WTC11 (cell line): Measurements from ENCODE around the gene SNX18. TPM values are rescaled to one million over a fixed set of nuclear protein-coding genes. Genes with fewer than 3 reads are reported as not detected.

Experiments
- ATAC-seq: fragments of 200-7000 bp; cut with Tn5 transposase; 2 replicates; pipeline ENCODE4 v1.10.0; 2021; ENCODE audit warnings: mild to moderate bottlenecking, moderate library complexity
- CTCF ChIA-PET: fragments of 300-600 bp; sonication (Branson Sonifier 250); formaldehyde crosslinking; loops from one replicate; lab custom pipeline; 2021; ENCODE audit warnings: antibody characterized with exemption; lab: Charles Lee
- POLR2A ChIA-PET: fragments of 350-600 bp; sonication (Branson Sonifier 250); formaldehyde crosslinking; loops from one replicate; lab custom pipeline; 2021; ENCODE audit warnings: antibody characterized with exemption; lab: Charles Lee
- DNase-seq: peaks from one replicate; pipeline ENCODE4 v3.0.0; 2021; ENCODE audit warnings: low spot score
- H3K27ac Mint-ChIP-seq: 2 replicates; pipeline ENCODE4 v1.8.0; 2021; ENCODE audit warnings: mixed read lengths
- H3K27me3 Mint-ChIP-seq: 2 replicates; pipeline ENCODE4 v1.8.0; 2021; ENCODE audit warnings: low read depth, mild to moderate bottlenecking, moderate library complexity, mixed read lengths
- H3K36me3 Mint-ChIP-seq: 2 replicates; pipeline ENCODE4 v1.8.0; 2021; ENCODE audit warnings: mixed read lengths
- H3K4me1 Mint-ChIP-seq: 2 replicates; pipeline ENCODE4 v1.8.0; 2022; ENCODE audit warnings: mixed read lengths
- H3K4me3 Mint-ChIP-seq: 2 replicates; pipeline ENCODE4 v1.8.0; 2021; ENCODE audit warnings: mild to moderate bottlenecking, moderate library complexity, mixed read lengths
- H3K9me3 Mint-ChIP-seq: 2 replicates; pipeline ENCODE4 v1.8.0; 2021; ENCODE audit warnings: mixed read lengths
- GABPB1 ChIP-seq: sonication (generic); formaldehyde crosslinking; IDR thresholded peaks from 2 replicates; pipeline ENCODE4 v1.8.1; 2023; ENCODE audit warnings: mild to moderate bottlenecking, missing genetic modification reagents
- MXD4 ChIP-seq: fragments of 250-450 bp; sonication (Bioruptor Pico); IDR thresholded peaks from 2 replicates; pipeline ENCODE4 v1.8.0; 2021; ENCODE audit warnings: mild to moderate bottlenecking, moderate library complexity, borderline replicate concordance
- NFE2L1 ChIP-seq: sonication (generic); formaldehyde crosslinking; IDR thresholded peaks from 2 replicates; pipeline ENCODE4 v1.8.1; 2023; ENCODE audit warnings: missing genetic modification reagents
- RELA ChIP-seq: sonication (generic); formaldehyde crosslinking; IDR thresholded peaks from 2 replicates; pipeline ENCODE4 v1.8.1; 2022; ENCODE audit warnings: missing genetic modification reagents, mild to moderate bottlenecking, borderline replicate concordance
- SMAD3 ChIP-seq: sonication (generic); formaldehyde crosslinking; IDR thresholded peaks from 2 replicates; pipeline ENCODE4 v1.8.0; 2022; ENCODE audit warnings: missing genetic modification reagents, mild to moderate bottlenecking, borderline replicate concordance
- SMAD4 ChIP-seq: sonication (generic); formaldehyde crosslinking; IDR thresholded peaks from 2 replicates; pipeline ENCODE4 v1.8.0; 2022; ENCODE audit warnings: mild to moderate bottlenecking, missing genetic modification reagents
- TP53 ChIP-seq: sonication (generic); formaldehyde crosslinking; IDR thresholded peaks from 2 replicates; pipeline ENCODE4 v1.8.1; 2023; ENCODE audit warnings: mild to moderate bottlenecking, missing genetic modification reagents
- ZBTB21 ChIP-seq: sonication (generic); formaldehyde crosslinking; IDR thresholded peaks from 2 replicates; pipeline ENCODE4 v1.8.1; 2023; ENCODE audit warnings: mild to moderate bottlenecking, missing genetic modification reagents, borderline replicate concordance
- ZNF232 ChIP-seq: sonication (generic); formaldehyde crosslinking; IDR thresholded peaks from 2 replicates; pipeline ENCODE4 v1.8.0; 2022; ENCODE audit warnings: mild to moderate bottlenecking, missing genetic modification reagents
- ZNF671 ChIP-seq: fragments of 250-450 bp; sonication (Bioruptor Pico); IDR thresholded peaks from 2 replicates; pipeline ENCODE4 v1.8.0; 2021; ENCODE audit warnings: mild to moderate bottlenecking
- total RNA-seq: library from RNA; stranded (reverse); gene quantifications from 3 replicates; pipeline ENCODE4 v1.2.3, GENCODE V29; 2021
- TF ChIP-seq, protein P1 (sequence below): sonication (generic); formaldehyde crosslinking; IDR thresholded peaks from 2 replicates; pipeline ENCODE4 v1.8.1; 2023; ENCODE audit warnings: mild to moderate bottlenecking, moderate library complexity, missing genetic modification reagents
- TF ChIP-seq, protein P2 (sequence below): fragments of 250-450 bp; sonication (Bioruptor Pico); IDR thresholded peaks from 2 replicates; pipeline ENCODE4 v2.1.2; 2022; ENCODE audit warnings: mild to moderate bottlenecking, moderate library complexity
- TF ChIP-seq, protein P3 (sequence below): sonication (generic); formaldehyde crosslinking; IDR thresholded peaks from 2 replicates; pipeline ENCODE4 v1.8.1; 2023; ENCODE audit warnings: mild to moderate bottlenecking, missing genetic modification reagents, borderline replicate concordance
- TF ChIP-seq, protein P4 (sequence below): sonication (generic); formaldehyde crosslinking; IDR thresholded peaks from 2 replicates; pipeline ENCODE4 v1.8.1; 2022; ENCODE audit warnings: low read depth, missing genetic modification reagents, borderline replicate concordance
- TF ChIP-seq, protein P5 (sequence below): sonication (generic); formaldehyde crosslinking; IDR thresholded peaks from 2 replicates; pipeline ENCODE4 v1.8.1; 2022; ENCODE audit warnings: mild to moderate bottlenecking, missing genetic modification reagents, moderate library complexity, borderline replicate concordance
- TF ChIP-seq, protein P6 (sequence below): fragments of 250-450 bp; sonication (Bioruptor Pico); IDR thresholded peaks from 2 replicates; pipeline ENCODE4 v1.9.0; 2021; ENCODE audit warnings: moderate library complexity, mild to moderate bottlenecking, inconsistent platforms, borderline replicate concordance

The SNX18 gene
- total RNA-seq, 1 experiment from 2014 or later = 24.6 TPM

DNA sequence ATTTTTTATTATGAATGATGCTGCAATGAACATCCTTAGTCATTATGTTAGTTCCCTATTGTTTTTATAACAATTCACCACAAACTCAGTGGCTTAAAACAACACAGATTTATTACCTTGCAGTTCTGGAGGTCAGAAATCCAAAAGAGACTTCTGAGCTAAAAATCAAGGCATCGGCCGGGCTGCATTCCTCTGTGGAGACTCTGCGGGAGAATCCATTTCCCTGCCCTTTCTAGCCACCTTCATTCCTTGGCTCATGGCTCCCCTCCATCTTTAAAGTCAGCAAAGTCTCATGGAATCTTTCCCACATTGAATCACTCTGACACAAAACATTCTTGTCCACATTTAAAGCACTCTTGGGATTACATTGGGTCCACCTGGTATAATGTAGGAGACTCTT lies 38.6 kb downstream of the SNX18 start (continued):
- no peak for TF ChIP-seq ZNF232 (CRISPR knock-in tag)
- TF ChIP-seq GABPB1 (CRISPR knock-in tag) = no peak

DNA sequence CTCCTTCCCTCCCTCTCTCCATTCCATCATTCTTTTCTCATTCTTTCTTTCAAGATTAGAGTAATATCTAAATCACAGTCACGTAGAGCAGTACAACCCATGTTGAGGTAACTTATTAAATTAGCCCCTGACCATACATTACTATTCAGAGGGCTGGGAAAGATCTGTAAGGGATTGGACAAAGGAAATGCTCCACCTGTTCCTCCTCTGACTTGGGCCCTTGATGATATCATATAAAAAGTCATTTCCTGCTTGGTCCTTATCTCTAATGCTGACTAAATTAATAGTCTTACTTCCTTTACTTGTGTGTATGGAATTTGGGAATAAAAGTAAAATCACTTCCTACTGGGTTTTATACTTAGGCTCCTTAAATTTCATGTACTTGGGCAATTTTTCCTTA lies 40.8 kb downstream of the SNX18 start:
- H3K27me3 Mint-ChIP-seq = no peaks in the 10 kb centered on the region
- CTCF ChIA-PET = no interaction called here
- no peaks in the 10 kb centered on the region for H3K36me3 Mint-ChIP-seq
- POLR2A ChIA-PET = no interaction called here
- no peak for DNase-seq
- H3K4me3 Mint-ChIP-seq = no peak overlapping the region
- H3K27ac Mint-ChIP-seq = no peak overlapping the region
- no peaks in the 10 kb centered on the region for H3K4me1 Mint-ChIP-seq
- no peak for TF ChIP-seq SMAD3
- ATAC-seq = no peak
- H3K9me3 Mint-ChIP-seq = peaks cover 6% of the 10 kb centered on the region

DNA sequence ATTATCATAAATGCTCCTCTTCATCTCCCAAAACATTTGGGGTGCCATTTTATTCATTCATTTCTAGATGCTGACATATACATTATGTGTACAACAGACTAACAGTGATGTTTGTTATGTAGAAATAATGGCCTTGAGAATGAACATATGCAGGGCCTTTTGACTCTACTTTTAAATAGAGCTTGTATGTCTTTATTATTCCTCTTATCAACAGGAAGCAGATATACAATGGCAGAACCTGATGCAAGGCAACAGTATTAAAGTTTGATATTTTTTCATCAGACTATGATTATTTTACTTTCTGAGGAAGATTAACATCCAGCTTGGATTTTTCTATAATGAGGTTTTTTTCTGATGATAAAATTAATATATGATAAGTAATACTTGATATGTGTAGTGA lies 44.1 kb downstream of the SNX18 start:
- ChIA-PET CTCF (interaction anchor here (0.5 to 1.7 kb wide), 2 partner anchors 44 to 1375 kb away, joined by 4 to 6 read pairs; partner anchors contain the start of gene SNX18), POLR2A (no interaction called here)
- DNase-seq = no peak
- no peak for ATAC-seq
- no peak for TF ChIP-seq SMAD4
- TF ChIP-seq TP53 = no peak
- no peak for TF ChIP-seq NFE2L1
- TF ChIP-seq RELA (CRISPR knock-in tag) = no peak
- no peak for TF ChIP-seq MXD4 (CRISPR knock-in tag)
- TF ChIP-seq, protein P1, sequence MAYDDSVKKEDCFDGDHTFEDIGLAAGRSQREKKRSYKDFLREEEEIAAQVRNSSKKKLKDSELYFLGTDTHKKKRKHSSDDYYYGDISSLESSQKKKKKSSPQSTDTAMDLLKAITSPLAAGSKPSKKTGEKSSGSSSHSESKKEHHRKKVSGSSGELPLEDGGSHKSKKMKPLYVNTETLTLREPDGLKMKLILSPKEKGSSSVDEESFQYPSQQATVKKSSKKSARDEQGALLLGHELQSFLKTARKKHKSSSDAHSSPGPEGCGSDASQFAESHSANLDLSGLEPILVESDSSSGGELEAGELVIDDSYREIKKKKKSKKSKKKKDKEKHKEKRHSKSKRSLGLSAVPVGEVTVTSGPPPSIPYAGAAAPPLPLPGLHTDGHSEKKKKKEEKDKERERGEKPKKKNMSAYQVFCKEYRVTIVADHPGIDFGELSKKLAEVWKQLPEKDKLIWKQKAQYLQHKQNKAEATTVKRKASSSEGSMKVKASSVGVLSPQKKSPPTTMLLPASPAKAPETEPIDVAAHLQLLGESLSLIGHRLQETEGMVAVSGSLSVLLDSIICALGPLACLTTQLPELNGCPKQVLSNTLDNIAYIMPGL = no peak
- TF ChIP-seq, protein P2, sequence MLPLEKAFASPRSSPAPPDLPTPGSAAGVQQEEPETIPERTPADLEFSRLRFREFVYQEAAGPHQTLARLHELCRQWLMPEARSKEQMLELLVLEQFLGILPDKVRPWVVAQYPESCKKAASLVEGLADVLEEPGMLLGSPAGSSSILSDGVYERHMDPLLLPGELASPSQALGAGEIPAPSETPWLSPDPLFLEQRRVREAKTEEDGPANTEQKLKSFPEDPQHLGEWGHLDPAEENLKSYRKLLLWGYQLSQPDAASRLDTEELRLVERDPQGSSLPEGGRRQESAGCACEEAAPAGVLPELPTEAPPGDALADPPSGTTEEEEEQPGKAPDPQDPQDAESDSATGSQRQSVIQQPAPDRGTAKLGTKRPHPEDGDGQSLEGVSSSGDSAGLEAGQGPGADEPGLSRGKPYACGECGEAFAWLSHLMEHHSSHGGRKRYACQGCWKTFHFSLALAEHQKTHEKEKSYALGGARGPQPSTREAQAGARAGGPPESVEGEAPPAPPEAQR (CRISPR knock-in tag) = no peak
- TF ChIP-seq, protein P3, sequence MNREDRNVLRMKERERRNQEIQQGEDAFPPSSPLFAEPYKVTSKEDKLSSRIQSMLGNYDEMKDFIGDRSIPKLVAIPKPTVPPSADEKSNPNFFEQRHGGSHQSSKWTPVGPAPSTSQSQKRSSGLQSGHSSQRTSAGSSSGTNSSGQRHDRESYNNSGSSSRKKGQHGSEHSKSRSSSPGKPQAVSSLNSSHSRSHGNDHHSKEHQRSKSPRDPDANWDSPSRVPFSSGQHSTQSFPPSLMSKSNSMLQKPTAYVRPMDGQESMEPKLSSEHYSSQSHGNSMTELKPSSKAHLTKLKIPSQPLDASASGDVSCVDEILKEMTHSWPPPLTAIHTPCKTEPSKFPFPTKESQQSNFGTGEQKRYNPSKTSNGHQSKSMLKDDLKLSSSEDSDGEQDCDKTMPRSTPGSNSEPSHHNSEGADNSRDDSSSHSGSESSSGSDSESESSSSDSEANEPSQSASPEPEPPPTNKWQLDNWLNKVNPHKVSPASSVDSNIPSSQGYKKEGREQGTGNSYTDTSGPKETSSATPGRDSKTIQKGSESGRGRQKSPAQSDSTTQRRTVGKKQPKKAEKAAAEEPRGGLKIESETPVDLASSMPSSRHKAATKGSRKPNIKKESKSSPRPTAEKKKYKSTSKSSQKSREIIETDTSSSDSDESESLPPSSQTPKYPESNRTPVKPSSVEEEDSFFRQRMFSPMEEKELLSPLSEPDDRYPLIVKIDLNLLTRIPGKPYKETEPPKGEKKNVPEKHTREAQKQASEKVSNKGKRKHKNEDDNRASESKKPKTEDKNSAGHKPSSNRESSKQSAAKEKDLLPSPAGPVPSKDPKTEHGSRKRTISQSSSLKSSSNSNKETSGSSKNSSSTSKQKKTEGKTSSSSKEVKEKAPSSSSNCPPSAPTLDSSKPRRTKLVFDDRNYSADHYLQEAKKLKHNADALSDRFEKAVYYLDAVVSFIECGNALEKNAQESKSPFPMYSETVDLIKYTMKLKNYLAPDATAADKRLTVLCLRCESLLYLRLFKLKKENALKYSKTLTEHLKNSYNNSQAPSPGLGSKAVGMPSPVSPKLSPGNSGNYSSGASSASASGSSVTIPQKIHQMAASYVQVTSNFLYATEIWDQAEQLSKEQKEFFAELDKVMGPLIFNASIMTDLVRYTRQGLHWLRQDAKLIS (CRISPR knock-in tag) = no peak
- TF ChIP-seq GABPB1 (CRISPR knock-in tag) = no peak
- TF ChIP-seq ZBTB21 (CRISPR knock-in tag) = no peak
- no peak for TF ChIP-seq ZNF671 (CRISPR knock-in tag)
- TF ChIP-seq, protein P4, sequence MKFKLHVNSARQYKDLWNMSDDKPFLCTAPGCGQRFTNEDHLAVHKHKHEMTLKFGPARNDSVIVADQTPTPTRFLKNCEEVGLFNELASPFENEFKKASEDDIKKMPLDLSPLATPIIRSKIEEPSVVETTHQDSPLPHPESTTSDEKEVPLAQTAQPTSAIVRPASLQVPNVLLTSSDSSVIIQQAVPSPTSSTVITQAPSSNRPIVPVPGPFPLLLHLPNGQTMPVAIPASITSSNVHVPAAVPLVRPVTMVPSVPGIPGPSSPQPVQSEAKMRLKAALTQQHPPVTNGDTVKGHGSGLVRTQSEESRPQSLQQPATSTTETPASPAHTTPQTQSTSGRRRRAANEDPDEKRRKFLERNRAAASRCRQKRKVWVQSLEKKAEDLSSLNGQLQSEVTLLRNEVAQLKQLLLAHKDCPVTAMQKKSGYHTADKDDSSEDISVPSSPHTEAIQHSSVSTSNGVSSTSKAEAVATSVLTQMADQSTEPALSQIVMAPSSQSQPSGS = no peak
- TF ChIP-seq, protein P5, sequence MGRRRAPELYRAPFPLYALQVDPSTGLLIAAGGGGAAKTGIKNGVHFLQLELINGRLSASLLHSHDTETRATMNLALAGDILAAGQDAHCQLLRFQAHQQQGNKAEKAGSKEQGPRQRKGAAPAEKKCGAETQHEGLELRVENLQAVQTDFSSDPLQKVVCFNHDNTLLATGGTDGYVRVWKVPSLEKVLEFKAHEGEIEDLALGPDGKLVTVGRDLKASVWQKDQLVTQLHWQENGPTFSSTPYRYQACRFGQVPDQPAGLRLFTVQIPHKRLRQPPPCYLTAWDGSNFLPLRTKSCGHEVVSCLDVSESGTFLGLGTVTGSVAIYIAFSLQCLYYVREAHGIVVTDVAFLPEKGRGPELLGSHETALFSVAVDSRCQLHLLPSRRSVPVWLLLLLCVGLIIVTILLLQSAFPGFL (CRISPR knock-in tag) = no peak
- TF ChIP-seq, protein P6, sequence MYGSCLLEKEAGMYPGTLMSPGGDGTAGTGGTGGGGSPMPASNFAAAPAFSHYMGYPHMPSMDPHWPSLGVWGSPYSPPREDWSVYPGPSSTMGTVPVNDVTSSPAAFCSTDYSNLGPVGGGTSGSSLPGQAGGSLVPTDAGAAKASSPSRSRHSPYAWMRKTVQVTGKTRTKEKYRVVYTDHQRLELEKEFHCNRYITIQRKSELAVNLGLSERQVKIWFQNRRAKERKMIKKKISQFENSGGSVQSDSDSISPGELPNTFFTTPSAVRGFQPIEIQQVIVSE (CRISPR knock-in tag) = no peak
- Mint-ChIP-seq H3K9me3 (peaks cover 6% of the 10 kb centered on the region), H3K4me3 (no peak overlapping the region), H3K27ac (no peak overlapping the region), H3K4me1 (no peaks in the 10 kb centered on the region), H3K27me3 (no peaks in the 10 kb centered on the region), H3K36me3 (no peaks in the 10 kb centered on the region)
